Parathyroid adenoma (tissue), 2 donors: ENCODE results near the gene CAMK2G.

Source experiments
- H2AFZ ChIP-seq: fragments of 300-600 bp; sonication (generic); one replicate; pipeline ENCODE4 v1.7.0; 2017; ENCODE audit warnings: antibody characterized with exemption, mild to moderate bottlenecking
- H3K27ac ChIP-seq: fragments of 300-600 bp; sonication (generic); one replicate; pipeline ENCODE4 v1.7.0; 2017
- H3K27me3 ChIP-seq: fragments of 300-600 bp; sonication (generic); one replicate; pipeline ENCODE4 v1.7.0; 2017; ENCODE audit warnings: low read length; ENCODE audit not compliant: control insufficient read depth, insufficient read depth
- H3K36me3 ChIP-seq: fragments of 300-600 bp; sonication (generic); one replicate; pipeline ENCODE4 v1.7.0; 2017; ENCODE audit warnings: low read length; ENCODE audit not compliant: control insufficient read depth, insufficient read depth
- H3K4me1 ChIP-seq: fragments of 300-600 bp; sonication (generic); one replicate; pipeline ENCODE4 v1.7.0; 2017; ENCODE audit warnings: control low read depth
- H3K4me2 ChIP-seq: fragments of 300-600 bp; sonication (generic); one replicate; pipeline ENCODE4 v1.7.0; 2017; ENCODE audit warnings: low read length
- H3K4me3 ChIP-seq: fragments of 300-600 bp; sonication (generic); one replicate; pipeline ENCODE4 v1.7.0; 2017; ENCODE audit warnings: low read depth, low read length
- H3K79me2 ChIP-seq: fragments of 300-600 bp; sonication (generic); one replicate; pipeline ENCODE4 v1.7.0; 2017; ENCODE audit warnings: control low read depth
- H3K9ac ChIP-seq: fragments of 300-600 bp; sonication (generic); one replicate; pipeline ENCODE4 v1.7.0; 2017; ENCODE audit warnings: mild to moderate bottlenecking
- H3K9me3 ChIP-seq: fragments of 300-600 bp; sonication (generic); one replicate; pipeline ENCODE4 v1.7.0; 2017; ENCODE audit warnings: low read length; ENCODE audit not compliant: control insufficient read depth
- TF ChIP-seq, protein P1 (sequence below): fragments of 300-600 bp; sonication (generic); IDR thresholded peaks from one replicate; pipeline ENCODE4 v1.7.0; 2017; ENCODE audit warnings: antibody characterized with exemption, mild to moderate bottlenecking
- donor health status: primary hyperparathyroidism.

Gene CAMK2G

DNA sequence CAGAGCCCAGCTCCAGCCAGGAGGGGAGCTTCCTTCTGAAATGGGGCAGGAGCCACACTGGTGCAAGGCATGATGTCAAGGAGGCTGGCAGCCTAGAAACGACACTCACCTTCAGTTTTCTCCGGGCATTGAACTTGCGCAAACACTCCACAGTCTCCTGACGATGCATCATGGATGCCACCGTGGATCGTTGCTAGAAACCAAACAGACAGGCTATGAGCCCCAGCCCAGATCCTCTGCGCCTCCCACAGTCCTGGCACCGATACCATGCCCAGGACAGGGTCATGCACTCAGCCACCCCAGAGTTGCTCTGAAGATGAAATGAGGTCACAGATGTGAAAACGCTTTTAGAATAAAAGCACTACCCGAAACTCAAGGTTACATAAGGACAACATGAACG is 32.0 kb downstream of the CAMK2G start:
- no peaks in the 10 kb centered on the region for H3K27me3 ChIP-seq
- no peaks in the 10 kb centered on the region for H3K4me1 ChIP-seq
- no peak overlapping the region for H3K4me3 ChIP-seq
- no peaks in the 10 kb centered on the region for H3K36me3 ChIP-seq
- TF ChIP-seq, protein P1, sequence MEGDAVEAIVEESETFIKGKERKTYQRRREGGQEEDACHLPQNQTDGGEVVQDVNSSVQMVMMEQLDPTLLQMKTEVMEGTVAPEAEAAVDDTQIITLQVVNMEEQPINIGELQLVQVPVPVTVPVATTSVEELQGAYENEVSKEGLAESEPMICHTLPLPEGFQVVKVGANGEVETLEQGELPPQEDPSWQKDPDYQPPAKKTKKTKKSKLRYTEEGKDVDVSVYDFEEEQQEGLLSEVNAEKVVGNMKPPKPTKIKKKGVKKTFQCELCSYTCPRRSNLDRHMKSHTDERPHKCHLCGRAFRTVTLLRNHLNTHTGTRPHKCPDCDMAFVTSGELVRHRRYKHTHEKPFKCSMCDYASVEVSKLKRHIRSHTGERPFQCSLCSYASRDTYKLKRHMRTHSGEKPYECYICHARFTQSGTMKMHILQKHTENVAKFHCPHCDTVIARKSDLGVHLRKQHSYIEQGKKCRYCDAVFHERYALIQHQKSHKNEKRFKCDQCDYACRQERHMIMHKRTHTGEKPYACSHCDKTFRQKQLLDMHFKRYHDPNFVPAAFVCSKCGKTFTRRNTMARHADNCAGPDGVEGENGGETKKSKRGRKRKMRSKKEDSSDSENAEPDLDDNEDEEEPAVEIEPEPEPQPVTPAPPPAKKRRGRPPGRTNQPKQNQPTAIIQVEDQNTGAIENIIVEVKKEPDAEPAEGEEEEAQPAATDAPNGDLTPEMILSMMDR = no peak
- no peak overlapping the region for H3K27ac ChIP-seq
- no peak overlapping the region for H2AFZ ChIP-seq
- no peak overlapping the region for H3K9ac ChIP-seq
- H3K9me3 ChIP-seq = no peaks in the 10 kb centered on the region
- H3K4me2 ChIP-seq = no peak overlapping the region
- peaks cover 5% of the 10 kb centered on the region for H3K79me2 ChIP-seq

DNA sequence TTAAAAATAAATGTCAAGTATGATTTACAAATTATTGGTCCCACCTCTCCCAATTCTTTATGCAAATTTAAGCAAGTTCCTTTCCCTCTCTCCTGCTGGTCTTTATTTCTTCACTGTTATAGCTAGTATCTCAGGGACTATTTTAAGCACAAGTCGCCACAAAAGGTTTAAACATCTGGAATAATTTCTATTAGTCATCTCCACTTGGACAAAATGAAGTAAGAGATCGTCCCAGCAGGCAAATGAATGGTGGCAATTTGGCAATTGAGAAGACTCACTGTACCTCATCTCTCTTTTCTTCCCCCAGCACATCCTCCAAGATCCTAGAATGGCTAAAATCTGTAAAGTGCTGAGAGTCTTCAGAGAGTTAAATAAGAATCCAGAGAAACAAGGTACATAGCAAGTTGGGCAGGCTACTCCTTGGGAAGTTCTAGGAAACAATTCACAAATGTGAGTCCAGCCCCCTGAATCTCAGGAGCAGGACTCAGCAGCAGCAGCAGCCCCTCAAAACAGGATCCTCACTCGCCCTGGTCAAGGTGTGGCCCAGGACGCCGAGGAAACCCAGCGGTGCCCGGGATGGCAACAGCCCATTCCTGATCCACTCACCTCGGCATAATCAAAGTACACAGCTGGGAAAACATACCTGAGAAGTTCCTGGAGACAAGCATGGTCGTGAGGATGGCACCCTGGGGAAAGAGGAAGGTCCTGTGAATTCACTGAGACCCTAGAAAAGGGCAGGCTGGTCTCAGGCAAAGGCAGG is 32.6 kb downstream of the CAMK2G start:
- H3K4me1 ChIP-seq = no peaks in the 10 kb centered on the region
- H3K9ac ChIP-seq = no peak overlapping the region
- H3K27ac ChIP-seq = no peak overlapping the region
- no peak overlapping the region for H3K4me2 ChIP-seq
- TF ChIP-seq, protein P1 = no peak
- H3K9me3 ChIP-seq = no peaks in the 10 kb centered on the region
- H2AFZ ChIP-seq = no peak overlapping the region
- H3K79me2 ChIP-seq = no peaks in the 10 kb centered on the region
- no peaks in the 10 kb centered on the region for H3K27me3 ChIP-seq
- H3K4me3 ChIP-seq = no peak overlapping the region
- H3K36me3 ChIP-seq = no peaks in the 10 kb centered on the region

DNA sequence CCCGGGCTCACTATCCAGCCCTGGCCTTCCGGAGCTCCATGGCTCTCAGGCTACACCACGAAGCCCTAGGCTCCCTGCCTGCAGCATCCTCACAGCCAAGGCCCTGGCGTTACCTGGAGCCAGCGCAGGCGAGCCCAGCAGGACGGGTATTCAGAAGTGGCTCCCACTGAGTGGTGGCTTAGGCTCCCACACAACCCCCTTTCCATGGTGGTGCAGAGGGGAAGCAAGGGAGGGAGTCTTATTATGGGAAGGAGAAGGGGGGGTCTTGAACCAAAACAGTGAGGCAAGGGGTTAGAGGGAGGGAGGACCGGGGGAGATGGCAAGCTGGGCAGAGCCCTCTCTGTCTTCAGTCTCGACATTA is 33.3 kb downstream of the CAMK2G start:
- no peak overlapping the region for H3K4me3 ChIP-seq
- TF ChIP-seq, protein P1 = no peak
- no peaks in the 10 kb centered on the region for H3K4me1 ChIP-seq
- no peaks in the 10 kb centered on the region for H3K79me2 ChIP-seq
- H3K36me3 ChIP-seq = no peaks in the 10 kb centered on the region
- no peak overlapping the region for H3K27ac ChIP-seq
- no peak overlapping the region for H2AFZ ChIP-seq
- H3K9me3 ChIP-seq = no peaks in the 10 kb centered on the region
- no peaks in the 10 kb centered on the region for H3K27me3 ChIP-seq
- H3K4me2 ChIP-seq = no peak overlapping the region
- H3K9ac ChIP-seq = no peak overlapping the region

DNA sequence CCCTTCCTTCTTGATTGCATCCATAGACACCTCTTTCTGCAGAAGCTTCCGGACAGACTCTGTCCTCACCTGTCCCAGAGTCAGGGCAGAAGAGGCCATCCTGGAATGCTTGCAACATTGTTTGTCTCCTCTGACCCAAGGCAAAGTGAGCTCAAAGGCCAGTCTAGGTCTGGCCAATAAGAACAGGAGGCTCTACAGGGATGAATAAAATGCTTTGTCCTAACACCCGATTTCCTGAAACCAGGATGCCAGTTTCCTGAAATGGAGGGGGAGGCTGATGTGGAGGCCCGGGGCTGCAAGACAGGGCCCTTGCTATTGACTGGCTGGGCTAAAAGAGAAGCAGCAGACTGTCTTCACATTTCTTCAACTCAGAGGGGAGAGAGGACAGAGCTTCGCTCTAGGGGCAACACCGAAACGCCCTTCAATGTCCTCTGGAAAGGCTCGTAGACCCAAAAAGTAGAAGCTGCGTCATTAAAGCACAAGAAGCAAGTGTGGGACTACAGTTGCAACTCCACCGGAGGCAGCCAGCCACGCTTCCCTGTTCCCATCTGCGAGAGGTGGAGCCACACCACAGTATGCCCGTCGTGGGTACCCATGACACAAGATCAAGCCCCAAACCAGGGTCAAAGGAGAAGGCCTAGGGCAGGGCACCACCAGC is 33.8 kb downstream of the CAMK2G start:
- H3K4me3 ChIP-seq = no peak overlapping the region
- no peaks in the 10 kb centered on the region for H3K27me3 ChIP-seq
- no peaks in the 10 kb centered on the region for H3K9me3 ChIP-seq
- H3K4me2 ChIP-seq = no peak overlapping the region
- no peak overlapping the region for H3K27ac ChIP-seq
- H3K4me1 ChIP-seq = no peaks in the 10 kb centered on the region
- H3K36me3 ChIP-seq = no peaks in the 10 kb centered on the region
- TF ChIP-seq, protein P1 = no peak
- H2AFZ ChIP-seq = no peak overlapping the region
- H3K9ac ChIP-seq = no peak overlapping the region
- H3K79me2 ChIP-seq = no peaks in the 10 kb centered on the region

DNA sequence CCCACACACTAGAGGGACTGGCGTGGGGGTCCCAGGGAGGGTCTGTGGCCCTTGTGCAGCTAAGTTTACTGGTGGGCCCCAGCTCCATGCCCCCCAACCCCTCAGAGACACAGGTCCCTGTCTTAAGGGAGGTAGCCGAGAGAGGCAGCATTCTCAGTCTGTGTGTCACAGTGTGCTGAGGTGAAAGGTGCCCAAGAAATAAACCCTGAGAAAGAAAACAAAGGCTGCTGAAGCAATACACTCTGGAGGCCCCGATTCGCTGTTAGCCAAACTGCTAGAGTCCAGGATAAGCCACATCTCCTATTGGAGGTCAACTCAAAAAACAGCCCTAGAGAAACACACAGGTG is 34.3 kb downstream of the CAMK2G start:
- Histone ChIP-seq H3K36me3 (no peaks in the 10 kb centered on the region), H3K27me3 (no peaks in the 10 kb centered on the region), H3K4me3 (no peak overlapping the region), H3K9ac (no peak overlapping the region), H3K79me2 (no peaks in the 10 kb centered on the region), H3K4me1 (no peaks in the 10 kb centered on the region), H2AFZ (no peak overlapping the region), H3K9me3 (no peaks in the 10 kb centered on the region), H3K4me2 (no peak overlapping the region), H3K27ac (no peak overlapping the region)
- TF ChIP-seq, protein P1 = no peak
